NCI-H2107 (cell line): ENCODE measurements around the gene DNASE1.
"Not testable (repeated sequence)": the region's sequence is repeated elsewhere in the genome, so short reads cannot be mapped to it uniquely, and the experiment has no call there.

ENCODE experiments used
- DNase-seq: peaks from one replicate; lab custom pipeline; 2025; lab: John Stamatoyannopoulos, UW

DNASE1 gene, protein sequence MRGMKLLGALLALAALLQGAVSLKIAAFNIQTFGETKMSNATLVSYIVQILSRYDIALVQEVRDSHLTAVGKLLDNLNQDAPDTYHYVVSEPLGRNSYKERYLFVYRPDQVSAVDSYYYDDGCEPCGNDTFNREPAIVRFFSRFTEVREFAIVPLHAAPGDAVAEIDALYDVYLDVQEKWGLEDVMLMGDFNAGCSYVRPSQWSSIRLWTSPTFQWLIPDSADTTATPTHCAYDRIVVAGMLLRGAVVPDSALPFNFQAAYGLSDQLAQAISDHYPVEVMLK

DNA sequence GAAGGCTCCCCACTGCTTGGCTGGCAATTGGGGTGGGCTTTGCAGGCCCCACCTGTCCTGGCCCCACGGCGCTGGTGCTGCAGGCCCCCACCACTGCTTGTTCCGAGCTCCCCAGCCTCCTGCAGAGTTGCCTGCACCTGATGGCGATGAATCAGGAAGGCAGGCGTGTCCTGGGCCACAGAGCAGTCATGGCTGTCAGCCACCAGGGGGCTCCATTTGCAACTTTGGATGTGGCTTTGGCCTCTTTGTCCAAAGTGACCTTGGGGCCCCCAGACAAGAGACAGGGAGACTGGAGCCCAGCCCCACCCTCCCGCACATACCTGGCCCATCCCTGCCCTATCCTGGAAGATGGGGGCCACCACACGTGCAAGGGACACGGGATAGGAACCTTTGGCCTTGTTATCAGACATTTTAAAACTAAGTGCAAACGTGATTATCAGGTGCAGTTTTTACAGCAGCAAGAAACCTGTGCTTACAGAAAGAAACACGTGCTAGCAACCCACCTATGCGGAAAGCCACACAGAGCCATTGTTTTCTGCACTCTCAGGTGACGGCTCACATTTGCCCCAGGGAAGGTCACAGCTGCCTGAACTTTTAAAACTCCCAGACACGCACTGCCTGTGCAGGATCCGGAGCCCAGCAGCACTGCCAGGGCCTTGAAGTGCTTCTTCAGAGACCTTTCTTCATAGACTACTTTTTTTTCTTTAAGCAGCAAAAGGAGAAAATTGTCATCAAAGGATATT is at the start of gene DNASE1:
TSS of gene DNASE1 (plus strand) at position 443 of the 743 bp plus-strand sequence. CDS start 683 bp downstream, outside the sequence.
- no peak for DNase-seq

DNA sequence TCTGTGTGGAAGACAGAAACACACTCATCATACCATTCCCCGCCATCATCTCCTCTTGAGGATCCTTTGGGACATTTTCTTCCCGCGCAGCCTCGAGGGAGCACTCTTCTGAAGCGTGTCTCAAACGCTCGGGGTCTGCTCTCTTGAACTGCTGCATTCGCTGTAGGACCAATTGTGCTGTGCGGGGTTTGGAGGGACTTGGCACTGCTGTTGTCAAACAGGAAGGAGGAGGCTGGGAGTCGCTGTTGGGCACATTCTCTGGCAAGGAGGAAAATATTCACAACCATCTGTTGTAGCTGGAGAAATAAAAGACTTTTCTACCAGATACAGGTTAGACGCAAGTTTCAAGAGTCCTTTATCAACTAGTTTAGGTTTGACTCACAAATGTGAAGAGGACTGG is 48.0 kb upstream of the DNASE1 start:
- no peak for DNase-seq

DNA sequence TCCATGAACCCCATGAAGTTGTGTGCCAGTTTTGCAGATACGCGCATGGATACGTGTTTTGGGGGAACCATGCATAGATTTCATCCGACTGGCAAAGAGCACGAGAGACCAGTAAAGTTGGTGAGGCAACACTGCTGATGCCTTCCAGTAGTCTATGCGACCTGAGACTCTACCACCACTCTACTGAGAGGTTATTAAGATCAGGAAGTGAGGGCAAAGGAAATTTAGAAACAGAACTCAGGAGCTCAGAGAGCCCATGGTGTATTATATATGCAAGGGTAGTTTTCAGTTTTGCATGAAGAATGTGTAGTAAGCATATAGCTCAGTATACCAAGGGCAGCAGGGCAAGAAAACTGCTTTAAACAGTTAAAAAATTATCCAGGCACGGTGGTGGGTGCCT is 47.3 kb upstream of the DNASE1 start:
- no peak for DNase-seq

DNA sequence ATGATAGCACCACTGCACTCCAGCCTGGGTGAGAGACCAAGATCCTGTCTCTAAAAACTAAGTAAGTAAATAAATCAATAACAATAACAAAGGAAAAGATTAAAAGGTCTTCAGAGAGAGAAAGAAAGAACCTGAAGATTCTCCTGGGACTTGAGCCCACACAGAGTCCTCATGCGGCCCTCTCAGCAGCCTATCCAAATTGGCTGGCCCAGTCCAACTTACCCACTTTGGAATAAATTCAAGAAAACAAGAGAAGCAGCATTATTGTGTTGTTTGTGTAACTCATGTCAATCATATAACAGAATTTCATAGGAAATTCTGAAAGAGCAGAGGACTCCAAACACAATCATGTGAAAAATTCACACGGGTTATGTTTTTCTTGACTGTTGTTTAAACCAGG is 46.9 kb upstream of the DNASE1 start:
- no peak for DNase-seq

DNA sequence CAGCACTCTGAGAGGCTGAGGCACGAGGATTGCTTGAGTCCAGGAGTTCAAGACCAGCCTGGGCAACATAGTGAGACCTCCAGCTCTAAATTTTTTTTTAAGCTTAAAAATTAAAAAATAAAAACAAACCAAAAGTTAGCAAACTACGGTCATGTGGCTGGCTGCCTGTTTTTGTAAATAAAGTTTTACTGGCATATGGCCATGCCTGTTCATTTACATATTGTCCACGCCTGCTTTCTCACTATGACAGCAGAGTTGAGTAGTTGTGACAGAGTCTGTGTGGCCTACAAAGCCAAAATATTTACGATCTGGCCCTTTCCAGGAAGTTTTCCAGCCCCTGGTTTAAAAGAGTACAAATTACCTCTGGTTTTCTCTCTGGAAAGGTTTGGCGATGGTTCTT is 46.4 kb upstream of the DNASE1 start:
- DNase-seq = no peak

DNA sequence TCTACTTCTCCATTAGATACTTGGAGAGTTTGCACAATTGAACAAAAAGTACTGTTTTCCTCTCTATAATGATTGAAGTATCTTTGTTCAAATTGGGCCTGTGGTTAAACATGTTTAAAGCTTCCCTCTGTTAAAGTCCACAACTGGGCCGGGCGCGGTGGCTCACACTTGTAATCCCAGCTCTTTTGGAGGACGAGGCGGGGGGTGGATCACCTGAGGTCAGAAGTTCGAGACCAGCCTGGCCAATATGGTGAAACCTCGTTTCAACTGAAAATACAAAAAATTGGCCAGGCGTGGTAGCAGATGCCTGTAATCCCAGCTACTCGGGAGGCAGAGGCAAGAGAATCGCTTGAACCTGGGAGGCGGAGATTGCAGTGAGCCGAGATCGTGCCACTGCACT is 45.5 kb upstream of the DNASE1 start:
- not testable (repeated sequence) for DNase-seq

DNA sequence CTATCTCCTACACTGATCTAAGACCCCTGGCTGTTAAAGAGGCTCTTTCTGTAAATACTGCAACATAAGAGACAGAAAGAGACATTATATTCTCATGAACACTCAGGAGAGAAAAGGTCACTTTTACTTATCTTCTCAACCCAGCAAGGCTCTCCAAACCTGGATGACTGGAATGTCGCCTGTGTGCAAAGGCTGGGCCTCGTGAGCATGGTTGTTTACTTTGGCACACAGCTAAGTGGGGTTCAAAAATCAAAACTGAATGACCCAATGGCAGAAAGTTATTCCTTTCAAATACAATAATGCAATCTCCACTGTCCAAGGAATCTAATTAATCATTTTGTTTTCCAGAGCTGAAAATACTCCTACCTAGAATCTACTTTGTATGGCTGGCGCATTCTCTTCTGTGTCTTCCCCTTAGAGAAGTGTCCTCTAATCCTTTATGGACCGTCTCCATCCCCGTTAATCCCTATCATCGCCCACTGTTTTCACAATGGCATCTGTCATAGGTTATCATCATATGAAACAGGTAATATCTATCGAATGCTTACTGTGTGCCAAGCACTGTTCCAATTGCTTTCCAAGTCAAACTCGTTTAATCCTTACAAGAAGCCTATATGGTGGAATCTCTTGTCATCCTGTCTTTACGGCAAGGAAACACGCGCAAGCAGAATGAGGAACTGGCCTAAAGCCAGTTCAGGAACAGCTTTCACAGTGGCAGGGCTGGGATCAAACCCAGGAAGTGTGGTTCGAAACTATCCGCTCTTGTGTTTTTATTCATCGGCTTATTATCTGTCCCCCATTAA is 44.4 kb upstream of the DNASE1 start:
- DNase-seq = no peak

DNA sequence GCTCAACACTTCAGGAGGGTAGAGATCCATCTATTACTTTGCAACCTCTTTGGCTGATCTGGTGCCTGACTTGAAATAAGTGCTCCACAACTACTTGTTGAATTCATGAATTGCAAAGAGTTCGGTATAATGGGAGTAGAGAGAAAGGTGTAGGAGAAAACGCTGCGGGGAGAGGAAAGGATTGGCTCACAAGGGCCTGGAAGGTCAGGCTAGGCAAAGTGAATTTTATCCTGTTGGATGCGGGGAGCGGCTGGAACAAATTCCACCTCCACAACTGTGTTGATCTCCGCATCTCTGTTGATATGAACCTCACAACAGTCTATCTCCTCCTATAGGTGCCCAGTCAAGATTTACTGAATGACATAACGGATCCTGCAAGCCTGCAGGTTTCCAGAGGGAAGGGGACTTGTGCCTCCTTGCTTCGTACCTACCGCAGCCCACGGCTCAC is 43.8 kb upstream of the DNASE1 start:
- DNase-seq = no peak

DNA sequence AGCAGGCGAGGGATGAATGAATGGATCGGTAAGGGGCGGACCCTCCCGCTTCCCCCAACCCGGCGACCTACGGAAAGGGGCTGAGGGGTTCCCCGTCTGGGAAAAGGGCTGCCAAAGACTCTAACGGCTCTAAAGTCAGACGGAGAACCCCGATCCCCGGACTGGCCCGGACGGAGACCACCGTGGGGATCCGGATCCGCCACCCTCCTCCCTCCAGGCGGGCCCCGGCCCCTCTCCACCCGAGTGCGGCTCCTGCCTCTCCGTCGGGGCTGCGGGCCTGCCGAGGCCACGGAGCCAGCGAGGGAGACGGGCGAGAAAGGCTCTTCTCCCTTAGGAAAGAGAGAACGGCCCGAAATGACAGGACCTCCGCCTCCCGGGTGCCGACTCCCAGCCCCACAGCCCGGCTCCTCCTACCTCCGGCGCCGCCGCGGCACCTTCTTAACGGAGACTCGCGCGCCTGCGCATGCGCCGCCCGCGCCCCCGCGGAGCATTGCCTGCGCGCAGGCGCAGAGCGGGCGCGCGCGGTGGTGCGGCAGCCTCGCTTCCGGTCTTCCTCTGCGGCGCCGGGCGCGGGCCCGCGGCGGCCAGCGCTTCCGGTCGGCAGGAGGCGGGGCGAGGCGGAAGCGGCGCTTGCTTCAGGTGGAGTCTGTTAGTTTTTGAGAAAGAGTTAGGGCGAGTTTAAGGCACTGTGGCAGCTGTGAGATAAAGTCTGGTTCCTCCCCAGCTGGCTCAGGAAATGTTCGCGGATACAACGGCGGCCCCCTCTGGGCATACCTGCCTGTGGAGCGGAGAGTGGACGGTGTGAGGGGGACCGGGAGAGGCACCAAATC is 43.1 kb upstream of the DNASE1 start, which contains the start of gene SLX4:
TSS of gene SLX4 (minus strand) at position 461 of the 830 bp plus-strand sequence. CDS start 2,642 bp downstream, outside the sequence.
- DNase-seq = peak; percentile 89

DNA sequence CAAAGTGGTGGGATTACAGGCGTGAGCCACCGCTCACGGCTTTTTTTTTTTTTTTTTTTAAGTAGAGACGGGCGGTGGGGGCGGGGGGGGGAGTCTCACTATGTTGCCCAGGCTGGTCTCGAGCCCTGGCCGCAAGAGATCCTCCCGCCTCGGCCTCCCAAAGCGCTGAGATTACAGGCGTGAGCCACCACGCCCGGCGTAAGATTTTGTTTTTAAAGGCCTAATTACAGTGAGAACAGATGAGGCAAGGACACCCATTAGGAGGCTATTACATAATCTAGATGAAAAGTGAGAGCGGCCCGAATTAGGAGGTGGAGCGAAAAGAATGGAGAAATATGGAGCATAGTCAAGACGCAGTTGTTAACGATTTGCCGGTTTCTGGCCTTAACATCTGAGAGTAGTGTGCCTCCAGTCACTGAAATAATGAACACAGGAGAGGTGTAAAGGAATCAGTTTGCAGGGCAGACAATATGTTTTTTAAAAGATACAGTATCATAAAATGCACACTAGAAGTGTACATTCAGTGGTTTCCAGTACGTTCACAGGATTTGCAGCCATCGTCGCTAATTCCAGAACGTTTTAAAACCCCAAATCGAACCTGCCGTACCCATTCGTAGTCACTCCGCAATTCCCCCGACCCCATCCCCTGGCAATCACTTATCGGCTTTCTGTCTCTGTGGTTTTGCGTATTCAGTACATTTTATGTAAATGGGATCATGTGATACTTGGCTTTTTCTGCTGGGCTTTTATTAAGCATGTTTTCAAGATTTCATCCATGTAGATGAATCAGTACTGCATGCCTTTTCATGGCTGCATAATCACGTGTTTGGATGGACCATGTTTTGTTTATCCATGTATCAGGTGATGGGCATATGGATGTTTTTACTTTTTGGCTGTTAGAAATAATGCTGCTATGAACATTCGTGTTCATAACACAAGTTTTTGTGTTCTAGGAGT is 41.7 kb upstream of the DNASE1 start:
- no peak for DNase-seq

DNA sequence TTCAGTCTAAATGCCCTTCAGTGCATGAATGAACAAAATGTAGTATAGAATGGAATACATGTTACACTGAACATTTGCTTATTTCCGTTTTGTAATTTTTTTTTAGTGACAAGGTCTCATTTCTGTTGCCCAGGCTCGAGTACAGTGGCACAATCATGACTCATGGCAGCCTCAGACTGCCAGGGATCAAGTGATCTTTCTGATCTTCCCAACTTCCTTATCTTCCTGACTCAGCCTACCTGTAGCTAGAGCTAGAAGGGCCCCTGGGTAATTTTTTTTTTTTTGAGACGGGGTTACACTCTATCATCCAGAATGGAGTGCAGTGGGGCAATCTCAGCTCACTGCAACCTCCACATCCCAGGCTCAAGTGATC is 35.7 kb upstream of the DNASE1 start:
- DNase-seq = no peak

DNA sequence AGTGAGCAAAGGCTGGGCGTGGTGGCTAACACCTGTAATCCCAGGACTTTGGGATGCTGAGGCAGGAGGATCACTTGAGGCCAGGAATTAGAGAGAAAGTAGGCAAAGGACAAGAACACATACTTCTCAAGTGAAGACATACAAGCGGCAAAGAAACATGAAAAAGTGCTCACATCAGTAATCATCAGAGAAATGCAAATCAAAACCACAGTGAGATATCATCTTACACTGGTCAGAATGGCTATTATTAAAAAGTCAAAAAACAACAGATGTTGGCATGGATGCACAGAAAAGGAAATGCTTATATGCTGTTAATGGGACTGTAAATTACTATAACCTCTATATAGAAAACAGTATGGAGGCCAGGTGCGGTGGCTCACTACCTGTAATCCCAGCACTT is 30.8 kb upstream of the DNASE1 start:
- no peak for DNase-seq

DNA sequence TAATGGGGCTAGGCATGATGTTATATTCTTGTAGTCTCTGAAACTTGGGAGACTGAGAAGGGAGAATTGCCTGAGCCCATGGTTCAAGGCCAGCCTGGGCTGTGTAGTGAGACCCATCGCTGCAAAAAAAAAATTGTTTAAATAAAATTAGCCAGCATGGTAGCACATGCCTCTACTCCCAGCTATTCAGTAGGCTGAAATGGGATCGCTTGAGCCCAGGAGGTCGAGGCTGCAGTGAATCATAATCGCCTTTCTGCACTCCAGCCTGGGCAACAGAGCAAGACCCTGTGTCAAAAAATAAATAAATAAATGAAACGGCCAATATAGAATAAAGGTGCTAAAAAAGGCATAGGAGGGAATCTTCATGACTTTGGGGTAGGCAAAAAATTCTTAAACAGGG is 29.2 kb upstream of the DNASE1 start:
- no peak for DNase-seq

DNA sequence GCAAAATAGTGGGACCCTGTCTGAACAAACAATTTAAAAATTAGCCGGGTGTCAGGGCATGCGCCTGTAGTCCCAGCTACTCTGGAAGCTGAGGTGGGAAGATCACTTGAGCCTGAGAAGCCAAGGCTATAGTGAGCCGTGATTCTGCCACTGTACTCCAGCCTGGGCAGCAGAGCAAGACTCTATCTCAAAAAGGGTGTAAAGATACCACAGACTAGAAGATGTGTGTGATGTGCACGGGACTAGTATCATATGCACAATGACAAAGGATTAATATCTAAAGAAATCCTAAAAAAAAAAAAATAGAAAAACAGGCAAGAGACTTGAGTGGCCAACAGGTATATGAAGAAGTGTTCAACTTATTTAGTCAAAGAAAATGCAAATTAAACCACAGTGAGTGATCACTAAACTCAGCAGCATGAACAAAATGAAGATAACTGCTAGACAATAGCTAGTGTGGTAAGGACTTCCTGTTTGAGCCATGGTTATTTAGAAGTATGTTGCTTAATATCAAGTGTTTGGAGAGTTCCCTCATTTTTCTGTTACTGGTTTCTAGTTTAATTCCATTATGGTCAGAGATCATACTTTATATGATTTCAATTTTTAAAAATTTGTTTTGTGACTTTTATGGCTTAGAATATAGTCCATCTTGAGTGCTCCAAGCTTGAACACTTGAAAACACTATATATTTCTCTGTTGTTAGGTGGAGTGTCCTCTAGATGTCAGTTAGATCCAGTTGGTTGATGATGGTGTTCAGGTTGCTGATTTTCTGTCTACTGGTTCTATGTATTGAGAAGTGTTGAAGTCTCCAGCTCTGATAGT is 28.4 kb upstream of the DNASE1 start:
- DNase-seq = no peak

DNA sequence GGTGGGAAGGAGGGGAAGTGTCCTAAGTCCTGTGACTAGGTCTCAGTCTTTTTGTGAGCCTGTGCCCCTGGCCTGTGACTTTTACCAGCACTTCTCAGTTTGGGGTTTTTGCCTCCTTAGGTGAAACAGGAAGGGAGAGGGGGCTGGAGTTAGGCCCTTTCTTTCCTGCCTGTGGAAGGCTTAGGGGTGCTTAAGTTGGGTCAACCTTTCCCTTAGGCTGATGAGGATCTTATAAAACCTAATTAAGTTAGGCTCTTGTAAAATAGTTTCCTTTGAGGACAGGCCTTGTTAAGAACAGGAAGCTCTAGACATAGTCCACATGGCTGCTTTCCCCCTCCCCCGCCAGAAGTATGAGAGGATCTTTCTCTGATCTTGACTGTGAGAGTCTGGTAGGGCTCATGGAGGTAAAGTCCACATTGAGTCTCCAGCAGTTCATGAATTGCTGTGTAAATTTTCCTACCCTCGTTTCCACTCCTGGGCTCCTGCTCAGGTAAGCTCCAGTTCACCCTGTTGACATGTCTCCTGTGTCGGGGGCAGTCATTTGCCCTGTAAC is 17.0 kb upstream of the DNASE1 start:
- DNase-seq = no peak

DNA sequence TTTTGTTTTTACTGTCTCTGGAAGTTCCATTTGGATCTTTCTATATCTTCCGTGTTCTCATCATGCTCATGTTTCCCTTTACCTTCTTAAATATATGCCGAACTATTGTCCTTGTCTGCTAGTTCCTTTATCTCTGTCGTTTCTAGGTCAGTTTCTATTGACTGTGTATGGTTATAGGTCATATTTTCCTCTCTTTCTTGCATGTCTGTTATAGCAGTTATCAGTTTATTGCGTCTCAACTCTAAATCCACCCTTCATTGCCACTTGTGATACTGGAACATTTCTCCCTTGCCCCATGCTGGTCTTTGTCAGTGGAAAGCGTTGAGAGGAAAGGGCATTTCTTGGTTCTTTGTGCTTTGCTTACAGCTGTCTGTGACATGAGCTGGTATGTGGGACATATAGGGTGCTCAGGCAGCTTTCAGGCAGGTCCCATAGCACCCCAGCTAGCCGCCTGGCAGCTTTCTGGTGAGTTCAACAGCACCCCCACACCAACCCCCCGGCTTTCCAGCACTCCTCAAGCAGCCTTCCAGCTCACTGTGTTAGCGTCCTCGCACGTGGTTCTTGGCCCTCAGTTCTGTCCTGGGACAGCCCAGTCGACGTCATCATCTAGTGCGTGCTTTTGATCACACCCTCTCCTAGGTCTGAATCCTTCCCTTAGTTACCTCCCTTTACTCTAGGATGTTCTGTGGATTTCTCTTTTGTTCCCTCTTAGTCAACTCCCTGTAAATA is 15.4 kb upstream of the DNASE1 start:
- DNase-seq = no peak

DNA sequence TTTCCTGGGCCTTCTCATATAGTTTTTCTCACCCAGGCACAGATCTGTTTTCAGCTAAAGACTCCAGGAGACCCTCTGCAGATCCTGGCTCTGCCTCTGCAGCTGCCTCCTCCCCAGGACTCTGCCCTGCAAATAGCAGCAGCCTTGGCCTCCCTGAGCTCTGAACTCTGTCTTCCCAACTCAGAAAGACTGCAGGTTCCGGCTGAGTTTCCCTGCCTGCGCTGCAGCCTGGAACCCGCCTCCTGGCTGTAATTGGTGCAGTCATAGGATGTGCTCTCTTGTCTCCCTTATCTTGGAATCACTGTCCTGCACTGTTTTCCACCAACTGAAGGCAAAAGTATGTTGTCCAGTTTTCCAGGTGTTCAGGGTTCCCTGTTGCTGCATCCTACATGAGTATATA is 14.3 kb upstream of the DNASE1 start:
- DNase-seq = no peak

DNA sequence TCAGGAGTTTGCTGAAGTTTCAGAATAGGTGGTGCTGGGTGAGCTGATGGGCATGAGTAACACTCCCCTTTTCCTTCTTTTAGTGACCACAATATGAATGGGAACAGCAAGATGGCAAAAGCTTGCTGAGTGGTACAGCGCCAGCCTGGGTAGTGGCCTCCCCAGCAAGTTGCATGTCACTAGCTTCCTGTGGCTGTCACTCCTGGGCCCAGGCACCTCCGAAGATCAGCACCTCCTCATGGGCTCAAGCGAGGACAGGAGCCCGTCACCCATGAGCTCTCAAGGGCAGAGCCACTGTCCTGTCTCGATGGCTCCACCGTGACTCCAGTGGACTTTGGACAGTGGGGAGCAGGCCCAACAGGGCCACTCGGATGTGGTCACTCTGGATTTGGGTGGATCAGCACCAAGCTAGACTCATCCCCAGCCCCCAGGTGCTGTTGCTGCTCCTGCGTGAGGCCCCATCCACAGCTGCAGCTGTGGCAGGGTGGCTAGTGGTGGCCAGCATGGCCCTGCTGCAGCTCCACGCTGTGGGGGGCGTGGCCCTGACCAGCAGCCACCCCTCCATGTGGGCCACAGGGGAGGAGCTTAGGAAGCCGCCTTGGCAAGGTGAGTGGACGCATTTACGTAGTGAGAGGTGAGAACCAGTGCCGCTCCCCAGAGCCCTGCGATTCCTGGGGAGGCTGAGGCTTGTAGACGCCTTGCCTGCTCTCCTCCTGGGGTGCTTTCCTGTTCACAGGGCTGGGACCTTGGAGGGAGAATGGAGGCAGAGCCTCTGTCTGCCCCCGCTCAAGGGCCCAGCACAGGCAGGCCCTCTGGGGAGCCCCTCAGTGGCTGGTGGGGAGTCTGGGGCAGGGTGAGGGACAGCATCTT is 13.6 kb upstream of the DNASE1 start:
- DNase-seq = no peak
